Measurements from ENCODE around the gene PLIN5.

The PLIN5 gene

DNA sequence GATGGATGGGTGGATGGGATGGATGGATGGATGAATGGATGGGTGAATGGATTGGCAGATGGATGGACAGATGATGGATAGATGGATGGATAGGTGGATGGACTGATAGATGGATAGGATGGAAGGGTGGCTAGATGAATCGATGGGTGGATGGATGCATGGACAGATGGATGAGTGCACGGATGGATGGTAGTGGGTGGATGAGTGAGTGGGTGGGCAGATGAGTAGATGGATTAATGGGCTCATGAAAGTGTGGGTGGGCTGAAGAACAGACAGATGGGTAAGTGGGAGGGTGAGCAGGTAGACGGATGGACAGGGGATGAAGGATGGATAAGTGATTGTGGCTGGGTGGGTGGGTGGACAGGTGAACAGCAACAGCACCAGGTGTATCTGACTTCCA is 18.8 kb upstream of the PLIN5 start:
- Histone ChIP-seq H3K27me3 (ENCODE audit: insufficient read depth, poor library complexity, severe bottlenecking) (no peaks in the 10 kb centered on the region), H3K27ac (replicated peaks) (no peak overlapping the region), H3K4me3 (replicated peaks; ENCODE audit: insufficient read depth, low read length) (no peak overlapping the region)
- TF ChIP-seq GABPA (IDR thresholded peaks at IDR 0.05; ENCODE audit: low read depth): no peak
- TF ChIP-seq, protein P1, sequence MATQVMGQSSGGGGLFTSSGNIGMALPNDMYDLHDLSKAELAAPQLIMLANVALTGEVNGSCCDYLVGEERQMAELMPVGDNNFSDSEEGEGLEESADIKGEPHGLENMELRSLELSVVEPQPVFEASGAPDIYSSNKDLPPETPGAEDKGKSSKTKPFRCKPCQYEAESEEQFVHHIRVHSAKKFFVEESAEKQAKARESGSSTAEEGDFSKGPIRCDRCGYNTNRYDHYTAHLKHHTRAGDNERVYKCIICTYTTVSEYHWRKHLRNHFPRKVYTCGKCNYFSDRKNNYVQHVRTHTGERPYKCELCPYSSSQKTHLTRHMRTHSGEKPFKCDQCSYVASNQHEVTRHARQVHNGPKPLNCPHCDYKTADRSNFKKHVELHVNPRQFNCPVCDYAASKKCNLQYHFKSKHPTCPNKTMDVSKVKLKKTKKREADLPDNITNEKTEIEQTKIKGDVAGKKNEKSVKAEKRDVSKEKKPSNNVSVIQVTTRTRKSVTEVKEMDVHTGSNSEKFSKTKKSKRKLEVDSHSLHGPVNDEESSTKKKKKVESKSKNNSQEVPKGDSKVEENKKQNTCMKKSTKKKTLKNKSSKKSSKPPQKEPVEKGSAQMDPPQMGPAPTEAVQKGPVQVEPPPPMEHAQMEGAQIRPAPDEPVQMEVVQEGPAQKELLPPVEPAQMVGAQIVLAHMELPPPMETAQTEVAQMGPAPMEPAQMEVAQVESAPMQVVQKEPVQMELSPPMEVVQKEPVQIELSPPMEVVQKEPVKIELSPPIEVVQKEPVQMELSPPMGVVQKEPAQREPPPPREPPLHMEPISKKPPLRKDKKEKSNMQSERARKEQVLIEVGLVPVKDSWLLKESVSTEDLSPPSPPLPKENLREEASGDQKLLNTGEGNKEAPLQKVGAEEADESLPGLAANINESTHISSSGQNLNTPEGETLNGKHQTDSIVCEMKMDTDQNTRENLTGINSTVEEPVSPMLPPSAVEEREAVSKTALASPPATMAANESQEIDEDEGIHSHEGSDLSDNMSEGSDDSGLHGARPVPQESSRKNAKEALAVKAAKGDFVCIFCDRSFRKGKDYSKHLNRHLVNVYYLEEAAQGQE (IDR thresholded peaks at IDR 0.05; ENCODE audit: insufficient replicate concordance, low read depth): no peak
- TF ChIP-seq POLR2AphosphoS5 (IDR thresholded peaks at IDR 0.05; ENCODE audit: low read depth): no peak
- no peak for TF ChIP-seq SPI1 (IDR thresholded peaks at IDR 0.05; ENCODE audit: borderline replicate concordance, low read depth)
- TF ChIP-seq, protein P2, sequence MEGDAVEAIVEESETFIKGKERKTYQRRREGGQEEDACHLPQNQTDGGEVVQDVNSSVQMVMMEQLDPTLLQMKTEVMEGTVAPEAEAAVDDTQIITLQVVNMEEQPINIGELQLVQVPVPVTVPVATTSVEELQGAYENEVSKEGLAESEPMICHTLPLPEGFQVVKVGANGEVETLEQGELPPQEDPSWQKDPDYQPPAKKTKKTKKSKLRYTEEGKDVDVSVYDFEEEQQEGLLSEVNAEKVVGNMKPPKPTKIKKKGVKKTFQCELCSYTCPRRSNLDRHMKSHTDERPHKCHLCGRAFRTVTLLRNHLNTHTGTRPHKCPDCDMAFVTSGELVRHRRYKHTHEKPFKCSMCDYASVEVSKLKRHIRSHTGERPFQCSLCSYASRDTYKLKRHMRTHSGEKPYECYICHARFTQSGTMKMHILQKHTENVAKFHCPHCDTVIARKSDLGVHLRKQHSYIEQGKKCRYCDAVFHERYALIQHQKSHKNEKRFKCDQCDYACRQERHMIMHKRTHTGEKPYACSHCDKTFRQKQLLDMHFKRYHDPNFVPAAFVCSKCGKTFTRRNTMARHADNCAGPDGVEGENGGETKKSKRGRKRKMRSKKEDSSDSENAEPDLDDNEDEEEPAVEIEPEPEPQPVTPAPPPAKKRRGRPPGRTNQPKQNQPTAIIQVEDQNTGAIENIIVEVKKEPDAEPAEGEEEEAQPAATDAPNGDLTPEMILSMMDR (IDR thresholded peaks at IDR 0.05; ENCODE audit: insufficient read depth, low read length): no peak
- DNase-seq (ENCODE audit: low read depth in 1 of 2, low spot score in 1 of 2): no peak

DNA sequence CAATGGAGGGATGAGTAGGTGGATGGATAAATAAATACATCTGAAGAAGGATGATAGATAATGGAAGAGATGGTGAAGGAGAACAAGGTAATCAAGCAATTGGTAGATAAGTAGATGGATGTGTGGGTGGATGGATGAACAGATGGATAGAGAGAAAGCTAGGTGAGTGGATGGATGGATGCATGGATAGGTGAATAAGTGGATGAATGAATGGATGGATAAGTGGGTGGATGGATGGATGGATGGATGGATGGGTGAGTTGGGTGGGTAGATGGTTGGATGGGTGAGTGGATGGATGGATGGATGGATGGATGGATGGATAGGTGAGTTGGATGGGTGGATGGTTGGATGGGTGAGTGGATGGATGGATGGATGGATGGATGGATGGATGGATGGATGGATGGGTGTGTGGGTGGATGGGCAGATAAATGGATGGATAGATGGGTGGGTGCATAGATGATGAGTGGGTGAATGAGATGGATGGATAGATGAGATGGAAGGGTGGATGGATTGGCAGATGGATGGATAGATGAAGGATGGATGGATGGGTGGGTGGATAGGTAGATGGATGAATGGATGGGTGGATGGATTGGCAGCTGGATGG is 18.2 kb upstream of the PLIN5 start:
- no peak overlapping the region for H3K27ac ChIP-seq (replicated peaks)
- no peak for DNase-seq (ENCODE audit: low read depth in 1 of 2, low spot score in 1 of 2)
- TF ChIP-seq, protein P1 (IDR thresholded peaks at IDR 0.05; ENCODE audit: insufficient replicate concordance, low read depth): no peak
- no peak for TF ChIP-seq POLR2AphosphoS5 (IDR thresholded peaks at IDR 0.05; ENCODE audit: low read depth)
- TF ChIP-seq SPI1 (IDR thresholded peaks at IDR 0.05; ENCODE audit: borderline replicate concordance, low read depth): no peak
- TF ChIP-seq GABPA (IDR thresholded peaks at IDR 0.05; ENCODE audit: low read depth): no peak
- TF ChIP-seq, protein P2 (IDR thresholded peaks at IDR 0.05; ENCODE audit: insufficient read depth, low read length): no peak
- H3K4me3 ChIP-seq (replicated peaks; ENCODE audit: insufficient read depth, low read length): no peak overlapping the region
- H3K27me3 ChIP-seq (ENCODE audit: insufficient read depth, poor library complexity, severe bottlenecking): no peaks in the 10 kb centered on the region

DNA sequence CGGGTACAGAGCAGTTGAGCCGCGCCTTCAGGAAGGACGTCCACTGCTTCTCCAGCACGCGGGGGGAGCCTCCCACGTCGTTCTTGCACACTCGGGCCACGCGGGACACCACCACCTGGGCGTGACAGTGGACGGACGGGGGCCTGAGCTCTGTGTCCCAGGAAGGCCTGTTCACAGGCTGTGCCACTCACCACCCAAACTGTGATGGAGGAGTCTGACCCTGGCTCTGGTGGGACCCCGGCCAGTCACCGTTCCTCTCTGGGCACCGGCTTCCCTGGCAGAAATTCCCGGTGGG is 17.4 kb upstream of the PLIN5 start:
- no peaks in the 10 kb centered on the region for H3K27me3 ChIP-seq (ENCODE audit: insufficient read depth, poor library complexity, severe bottlenecking)
- no peak for DNase-seq (ENCODE audit: low read depth in 1 of 2, low spot score in 1 of 2)
- no peak for TF ChIP-seq GABPA (IDR thresholded peaks at IDR 0.05; ENCODE audit: low read depth)
- TF ChIP-seq SPI1 (IDR thresholded peaks at IDR 0.05; ENCODE audit: borderline replicate concordance, low read depth): no peak
- TF ChIP-seq POLR2AphosphoS5 (IDR thresholded peaks at IDR 0.05; ENCODE audit: low read depth): no peak
- TF ChIP-seq, protein P2 (IDR thresholded peaks at IDR 0.05; ENCODE audit: insufficient read depth, low read length): no peak
- TF ChIP-seq, protein P1 (IDR thresholded peaks at IDR 0.05; ENCODE audit: insufficient replicate concordance, low read depth): no peak
- H3K27ac ChIP-seq (replicated peaks): no peak overlapping the region
- no peak overlapping the region for H3K4me3 ChIP-seq (replicated peaks; ENCODE audit: insufficient read depth, low read length)

All from HL-60 (cell line).